Kidney epithelial cell (primary cell): Measurements from ENCODE around the gene DNASE1. TPM values are rescaled to one million over a fixed set of nuclear protein-coding genes. Genes with fewer than 3 reads are reported as not detected.

ENCODE experiments used
- DNase-seq: peaks from one replicate; pipeline ENCODE4 v3.0.0-alpha.2; 2010; ENCODE audit warnings: low read depth
- H3K27me3 ChIP-seq: 2 replicates; pipeline ENCODE4 v1.6.0; 2011; ENCODE audit warnings: low read length; ENCODE audit not compliant: control insufficient read depth, insufficient read depth
- H3K36me3 ChIP-seq: 2 replicates; pipeline ENCODE4 v1.5.1; 2011; ENCODE audit warnings: low read length; ENCODE audit not compliant: control insufficient read depth, insufficient read depth
- H3K4me3 ChIP-seq: 2 replicates; pipeline ENCODE4 v1.5.1; 2011; ENCODE audit warnings: low read depth, mild to moderate bottlenecking, control low read depth, low read length
- total RNA-seq: library from RNA; depleted of rRNA; stranded (reverse); fragments of >200 nt; gene quantifications from 2 replicates; pipeline ENCODE4 v1.2.3, GENCODE V29; 2015
- TF ChIP-seq, protein P1 (sequence below): IDR thresholded peaks from 2 replicates; pipeline ENCODE4 v1.5.1; 2011; ENCODE audit warnings: mild to moderate bottlenecking, moderate library complexity, low read length, control low read depth, inconsistent platforms; ENCODE audit not compliant: insufficient read depth, poor library complexity, severe bottlenecking

Gene DNASE1
- total RNA-seq, 1 donor from 2014 or later: 13.4 TPM

DNA sequence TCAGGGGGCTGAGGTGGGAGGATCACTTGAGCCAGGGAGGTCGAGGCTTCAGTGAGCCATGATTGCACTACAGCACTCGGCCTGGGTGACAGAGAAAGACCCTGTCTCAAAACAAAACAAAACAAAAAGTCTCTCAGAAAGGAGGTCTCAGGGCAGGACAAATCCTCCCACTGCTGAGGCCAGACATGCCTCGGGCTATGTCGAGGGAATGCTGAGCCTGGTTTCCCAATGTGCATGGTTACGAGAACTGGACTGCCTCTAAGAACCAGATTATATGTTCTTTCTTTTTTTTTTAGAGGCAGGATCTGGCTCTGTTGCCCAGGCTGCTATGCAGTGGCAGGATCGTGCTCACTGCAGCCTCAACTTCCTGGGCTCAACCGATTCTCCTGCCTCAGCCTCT lies 35.2 kb downstream of the DNASE1 start:
- Histone ChIP-seq H3K27me3 (no peaks in the 10 kb centered on the region), H3K36me3 (peaks cover 1% of the 10 kb centered on the region), H3K4me3 (no peak overlapping the region)
- TF ChIP-seq, protein P1, sequence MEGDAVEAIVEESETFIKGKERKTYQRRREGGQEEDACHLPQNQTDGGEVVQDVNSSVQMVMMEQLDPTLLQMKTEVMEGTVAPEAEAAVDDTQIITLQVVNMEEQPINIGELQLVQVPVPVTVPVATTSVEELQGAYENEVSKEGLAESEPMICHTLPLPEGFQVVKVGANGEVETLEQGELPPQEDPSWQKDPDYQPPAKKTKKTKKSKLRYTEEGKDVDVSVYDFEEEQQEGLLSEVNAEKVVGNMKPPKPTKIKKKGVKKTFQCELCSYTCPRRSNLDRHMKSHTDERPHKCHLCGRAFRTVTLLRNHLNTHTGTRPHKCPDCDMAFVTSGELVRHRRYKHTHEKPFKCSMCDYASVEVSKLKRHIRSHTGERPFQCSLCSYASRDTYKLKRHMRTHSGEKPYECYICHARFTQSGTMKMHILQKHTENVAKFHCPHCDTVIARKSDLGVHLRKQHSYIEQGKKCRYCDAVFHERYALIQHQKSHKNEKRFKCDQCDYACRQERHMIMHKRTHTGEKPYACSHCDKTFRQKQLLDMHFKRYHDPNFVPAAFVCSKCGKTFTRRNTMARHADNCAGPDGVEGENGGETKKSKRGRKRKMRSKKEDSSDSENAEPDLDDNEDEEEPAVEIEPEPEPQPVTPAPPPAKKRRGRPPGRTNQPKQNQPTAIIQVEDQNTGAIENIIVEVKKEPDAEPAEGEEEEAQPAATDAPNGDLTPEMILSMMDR: no peak
- no peak for DNase-seq

DNA sequence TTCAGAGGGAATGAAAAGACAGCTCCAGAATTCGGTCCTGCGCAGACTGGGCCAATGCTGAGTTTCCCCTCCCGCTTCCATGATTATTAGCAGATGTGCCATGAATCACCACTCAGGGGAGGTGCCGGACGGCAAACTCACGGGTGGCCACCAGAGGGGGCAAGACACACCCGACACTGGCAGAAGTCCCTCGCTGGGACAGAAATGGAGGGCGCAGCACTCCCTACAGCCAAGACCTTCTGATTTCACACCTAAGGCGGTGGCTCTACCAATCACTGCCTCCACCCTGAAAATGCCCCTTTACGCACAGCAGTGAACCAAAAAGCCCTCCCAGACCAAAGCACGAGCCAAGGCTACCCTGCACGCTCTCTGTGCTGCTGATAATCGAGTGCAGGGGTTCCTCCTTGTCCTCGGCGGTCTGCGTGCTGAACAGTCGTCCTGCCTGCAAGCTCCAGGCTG lies 36.0 kb downstream of the DNASE1 start:
- TF ChIP-seq, protein P1: peak; percentile 91
- no peaks in the 10 kb centered on the region for H3K27me3 ChIP-seq
- no peak overlapping the region for H3K4me3 ChIP-seq
- H3K36me3 ChIP-seq: no peaks in the 10 kb centered on the region
- DNase-seq: peak; percentile 65

DNA sequence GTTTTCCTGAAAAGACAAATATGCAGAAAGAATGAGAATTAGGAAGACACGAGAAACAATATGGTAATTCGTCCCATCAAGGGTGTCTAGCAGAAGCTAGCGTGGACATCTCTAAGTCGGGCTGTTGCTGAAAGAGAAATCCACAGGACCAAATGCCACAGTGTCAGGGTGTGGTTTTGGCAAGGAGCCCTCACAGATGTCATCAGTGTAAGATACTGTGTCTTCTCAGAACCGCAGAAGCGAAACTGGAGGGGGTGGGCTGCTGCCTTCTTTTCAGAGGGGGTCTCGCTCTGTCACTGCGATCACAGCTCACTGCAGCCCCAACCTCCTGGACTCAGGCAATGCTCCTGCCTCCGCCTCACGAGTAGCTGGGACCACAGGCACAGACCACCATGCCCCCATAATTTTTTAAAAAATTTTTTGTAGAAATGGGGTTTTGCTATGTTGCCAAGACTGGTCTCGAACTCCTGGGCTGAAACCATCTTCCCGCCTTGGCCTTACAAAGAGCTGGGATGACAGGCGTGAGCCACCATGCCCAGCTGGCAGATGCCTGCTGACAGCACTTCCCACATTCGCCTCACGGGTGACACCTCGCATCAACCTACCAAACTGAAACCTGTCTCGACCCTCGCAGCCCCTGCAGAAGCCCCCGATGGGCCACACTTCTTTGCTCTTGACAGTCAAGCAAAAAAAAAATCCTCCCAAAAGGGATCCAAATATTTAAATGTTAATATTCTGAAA lies 36.7 kb downstream of the DNASE1 start:
- no peak for DNase-seq
- Histone ChIP-seq H3K27me3 (no peaks in the 10 kb centered on the region), H3K4me3 (no peak overlapping the region), H3K36me3 (no peaks in the 10 kb centered on the region)
- TF ChIP-seq, protein P1: no peak

DNA sequence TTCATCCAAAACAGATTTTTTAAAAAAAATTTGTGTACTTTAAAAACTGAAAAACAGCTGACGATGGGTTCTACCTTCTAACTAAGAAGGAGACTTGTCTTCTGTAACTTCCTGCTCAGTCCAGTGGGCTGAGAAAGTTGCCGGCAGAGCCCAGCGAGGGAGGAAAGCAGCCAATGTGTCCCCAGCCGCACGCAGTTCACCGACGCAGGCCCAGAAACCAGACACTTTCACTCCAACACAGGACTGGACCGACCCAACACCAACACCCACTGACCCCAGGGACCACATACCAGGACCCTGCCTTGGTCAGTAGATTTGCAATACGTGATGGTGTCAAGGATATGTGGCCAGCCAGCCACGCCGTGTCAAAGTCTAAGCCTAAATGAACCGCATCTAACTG lies 37.3 kb downstream of the DNASE1 start:
- Histone ChIP-seq H3K36me3 (no peaks in the 10 kb centered on the region), H3K27me3 (no peaks in the 10 kb centered on the region), H3K4me3 (no peak overlapping the region)
- DNase-seq: no peak
- TF ChIP-seq, protein P1: no peak

DNA sequence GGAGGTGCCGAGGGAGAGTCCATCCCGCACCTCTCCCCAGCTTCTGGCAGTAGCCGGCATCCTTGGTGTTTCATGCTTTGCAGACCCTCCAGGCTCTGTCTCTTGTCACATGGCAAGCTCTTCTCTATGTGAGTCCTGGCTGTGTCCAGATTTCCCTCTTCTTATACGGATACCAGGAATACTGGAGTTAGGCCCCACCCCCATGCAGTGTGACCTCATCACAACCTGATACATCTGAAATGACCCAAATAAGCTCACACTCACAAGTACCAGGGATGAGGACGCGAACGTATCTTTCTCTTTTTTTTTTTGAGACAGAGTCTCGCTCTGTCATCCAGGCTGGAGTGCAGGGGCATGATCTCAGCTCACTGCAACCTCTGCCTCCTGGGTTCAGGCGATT lies 39.6 kb downstream of the DNASE1 start:
- no peak for DNase-seq
- Histone ChIP-seq H3K4me3 (no peak overlapping the region), H3K36me3 (no peaks in the 10 kb centered on the region), H3K27me3 (no peaks in the 10 kb centered on the region)
- TF ChIP-seq, protein P1: no peak

DNA sequence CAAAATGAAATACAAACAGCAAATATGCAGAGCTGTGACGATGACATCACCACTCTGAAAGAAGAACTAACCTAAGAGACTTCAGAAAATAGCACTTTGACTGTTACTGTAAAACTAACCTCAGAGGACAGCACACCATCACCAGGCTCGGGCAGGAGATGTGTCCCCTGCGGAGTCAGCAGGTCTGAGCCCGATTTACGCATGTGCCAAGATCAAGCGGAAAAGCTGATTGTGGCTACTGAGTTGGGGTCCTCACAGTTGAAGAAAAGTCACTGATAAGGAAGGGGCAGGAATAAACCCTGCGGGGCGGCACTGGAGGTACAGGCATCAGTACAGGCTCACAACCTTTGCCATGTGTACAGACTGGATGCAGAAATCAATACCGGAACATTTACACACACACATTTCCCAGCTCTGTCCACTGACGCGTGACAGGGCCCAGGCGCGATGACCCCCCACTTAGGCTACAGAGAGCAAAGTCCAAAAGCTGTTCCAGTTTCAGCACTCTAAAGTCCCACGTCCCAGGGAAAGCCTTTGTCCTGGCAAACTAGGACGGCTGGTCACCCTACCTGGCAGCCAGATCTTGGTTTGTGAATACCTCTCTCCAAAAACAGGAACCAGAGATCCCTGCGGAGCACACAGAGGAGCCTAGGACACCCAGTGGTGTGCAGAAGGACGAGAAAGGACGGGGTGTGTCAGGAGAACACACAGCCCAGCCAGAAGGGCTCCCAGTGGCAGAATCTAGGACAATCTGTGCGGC lies 41.3 kb downstream of the DNASE1 start:
- Histone ChIP-seq H3K27me3 (no peaks in the 10 kb centered on the region), H3K4me3 (no peak overlapping the region), H3K36me3 (no peaks in the 10 kb centered on the region)
- DNase-seq: no peak
- TF ChIP-seq, protein P1: no peak
